Measurements from ENCODE around the gene RBM15.

GRCh38 chr1:110310300-110310699, 28.9 kb upstream of the RBM15 start:
- TF ChIP-seq CTCF (IDR thresholded peaks at IDR 0.05; ENCODE audit: insufficient read depth, low read depth, low read length) (no peak), EZH2 (IDR thresholded peaks at IDR 0.05; ENCODE audit: insufficient read depth, low read length) (no peak)
